NCI-H2196 (cell line): ENCODE data around the gene CYB5D1.
"Not testable (repeated sequence)": the region's sequence is repeated elsewhere in the genome, so short reads cannot be mapped to it uniquely, and the experiment has no call there.

ENCODE experiments used
- DNase-seq: peaks from one replicate; lab custom pipeline; 2025; ENCODE audit not compliant: unreplicated experiment; lab: John Stamatoyannopoulos, UW

CYB5D1 gene

GRCh38 chr17:7856011-7856810 is 1.6 kb upstream of the CYB5D1 start:
- DNase-seq: no peak

- DNase-seq: peak; percentile 92
Measured at GRCh38 chr17:7856811-7857712, 741 bp upstream of the CYB5D1 start, which contains the start of gene NAA38. TSS of gene NAA38 (minus strand) at chr17:7857559. CDS start at chr17:7857463, 96 bp downstream.

- DNase-seq: peak; percentile 9
Measured at GRCh38 chr17:7858522-7858810, 663 bp downstream of the CYB5D1 start.

- DNase-seq: no peak
Measured at GRCh38 chr17:7859028-7859427, 1.2 kb downstream of the CYB5D1 start.

GRCh38 chr17:7862692-7863437 is 5.1 kb downstream of the CYB5D1 start:
- DNase-seq: peak; percentile 21

GRCh38 chr17:7864384-7864783 is 6.6 kb downstream of the CYB5D1 start:
- not testable (repeated sequence) for DNase-seq

- DNase-seq: no peak
Measured at GRCh38 chr17:7864995-7865650, 7.3 kb downstream of the CYB5D1 start.

GRCh38 chr17:7867881-7868329 is 10.1 kb downstream of the CYB5D1 start:
- no peak for DNase-seq

- no peak for DNase-seq
Measured at GRCh38 chr17:7873051-7873450, 15.2 kb downstream of the CYB5D1 start.

- no peak for DNase-seq
Measured at GRCh38 chr17:7875804-7876370, 18.1 kb downstream of the CYB5D1 start.

GRCh38 chr17:7878234-7878633 is 20.4 kb downstream of the CYB5D1 start:
- DNase-seq: no peak

GRCh38 chr17:7880076-7880868 is 22.5 kb downstream of the CYB5D1 start:
- DNase-seq: no peak

- DNase-seq: peak; percentile 39
Measured at GRCh38 chr17:7881276-7882054, 23.7 kb downstream of the CYB5D1 start.

GRCh38 chr17:7882068-7882467 is 24.3 kb downstream of the CYB5D1 start:
- peak; percentile 39 for DNase-seq

- DNase-seq: no peak
Measured at GRCh38 chr17:7882629-7883028, 24.8 kb downstream of the CYB5D1 start.

GRCh38 chr17:7883781-7884386 is 26.1 kb downstream of the CYB5D1 start:
- peak; percentile 15 for DNase-seq

GRCh38 chr17:7884581-7885366 is 27.0 kb downstream of the CYB5D1 start:
- DNase-seq: no peak
